ENCODE data around the gene SECISBP2.
"Not testable (repeated sequence)": the region's sequence is repeated elsewhere in the genome, so short reads cannot be mapped to it uniquely, and the experiment has no call there.

SECISBP2 gene

GRCh38 chr9:89342948-89343347, 24.6 kb downstream of the SECISBP2 start:
- TF ChIP-seq ZNF274 (IDR thresholded peaks at IDR 0.05; ENCODE audit: low read depth, low read length) (no peak), YY1 (IDR thresholded peaks at IDR 0.05; ENCODE audit: insufficient read depth, insufficient read length) (no peak), SUZ12 (IDR thresholded peaks at IDR 0.05; ENCODE audit: extremely low read depth, insufficient read depth, insufficient read length) (no peak)
- Histone ChIP-seq H3K9ac (ENCODE audit: insufficient read length, low read depth) (no peak overlapping the region), H3K9me3 (ENCODE audit: insufficient read depth, low read length) (no peaks in the 10 kb centered on the region), H3K27me3 (ENCODE audit: insufficient read depth, insufficient read length) (no peaks in the 10 kb centered on the region), H3K4me1 (ENCODE audit: insufficient read depth, insufficient read length) (no peaks in the 10 kb centered on the region), H3K4me3 (ENCODE audit: insufficient read length, low read depth) (no peak overlapping the region), H3K36me3 (ENCODE audit: insufficient read depth, insufficient read length, low read length) (peaks cover 91% of the 10 kb centered on the region)
- DNase-seq (ENCODE audit: low read depth, low spot score), result no peak

GRCh38 chr9:89343812-89344211, 25.5 kb downstream of the SECISBP2 start:
- H3K36me3 ChIP-seq (ENCODE audit: insufficient read depth, insufficient read length, low read length), result peaks cover 91% of the 10 kb centered on the region
- not testable (repeated sequence) for H3K9me3 ChIP-seq (ENCODE audit: insufficient read depth, low read length); H3K4me3 ChIP-seq (ENCODE audit: insufficient read length, low read depth); DNase-seq (ENCODE audit: low read depth, low spot score); H3K27me3 ChIP-seq (ENCODE audit: insufficient read depth, insufficient read length); H3K4me1 ChIP-seq (ENCODE audit: insufficient read depth, insufficient read length); H3K9ac ChIP-seq (ENCODE audit: insufficient read length, low read depth)

GRCh38 chr9:89345476-89345875, 27.2 kb downstream of the SECISBP2 start:
- H3K36me3 ChIP-seq (ENCODE audit: insufficient read depth, insufficient read length, low read length), result peaks cover 96% of the 10 kb centered on the region
- H3K27me3 ChIP-seq (ENCODE audit: insufficient read depth, insufficient read length), result no peaks in the 10 kb centered on the region
- no peaks in the 10 kb centered on the region for H3K4me1 ChIP-seq (ENCODE audit: insufficient read depth, insufficient read length)
- TF ChIP-seq ZNF274 (IDR thresholded peaks at IDR 0.05; ENCODE audit: low read depth, low read length) (no peak), SUZ12 (IDR thresholded peaks at IDR 0.05; ENCODE audit: extremely low read depth, insufficient read depth, insufficient read length) (no peak), YY1 (IDR thresholded peaks at IDR 0.05; ENCODE audit: insufficient read depth, insufficient read length) (no peak)
- no peaks in the 10 kb centered on the region for H3K9me3 ChIP-seq (ENCODE audit: insufficient read depth, low read length)
- no peak overlapping the region for H3K4me3 ChIP-seq (ENCODE audit: insufficient read length, low read depth)
- no peak overlapping the region for H3K9ac ChIP-seq (ENCODE audit: insufficient read length, low read depth)
- no peak for DNase-seq (ENCODE audit: low read depth, low spot score)

- DNase-seq (ENCODE audit: low read depth, low spot score), result no peak
- Histone ChIP-seq H3K4me3 (ENCODE audit: insufficient read length, low read depth) (no peak overlapping the region), H3K9ac (ENCODE audit: insufficient read length, low read depth) (no peak overlapping the region), H3K4me1 (ENCODE audit: insufficient read depth, insufficient read length) (no peaks in the 10 kb centered on the region), H3K36me3 (ENCODE audit: insufficient read depth, insufficient read length, low read length) (peaks cover 96% of the 10 kb centered on the region), H3K9me3 (ENCODE audit: insufficient read depth, low read length) (no peaks in the 10 kb centered on the region), H3K27me3 (ENCODE audit: insufficient read depth, insufficient read length) (no peaks in the 10 kb centered on the region)
- TF ChIP-seq YY1 (IDR thresholded peaks at IDR 0.05; ENCODE audit: insufficient read depth, insufficient read length), result no peak
- TF ChIP-seq SUZ12 (IDR thresholded peaks at IDR 0.05; ENCODE audit: extremely low read depth, insufficient read depth, insufficient read length), result no peak
- no peak for TF ChIP-seq ZNF274 (IDR thresholded peaks at IDR 0.05; ENCODE audit: low read depth, low read length)
Measured at GRCh38 chr9:89346696-89347095, 28.4 kb downstream of the SECISBP2 start.

GRCh38 chr9:89347651-89348050, 29.4 kb downstream of the SECISBP2 start:
- no peak overlapping the region for H3K4me3 ChIP-seq (ENCODE audit: insufficient read length, low read depth)
- no peak for TF ChIP-seq YY1 (IDR thresholded peaks at IDR 0.05; ENCODE audit: insufficient read depth, insufficient read length)
- no peak for TF ChIP-seq SUZ12 (IDR thresholded peaks at IDR 0.05; ENCODE audit: extremely low read depth, insufficient read depth, insufficient read length)
- no peak for TF ChIP-seq ZNF274 (IDR thresholded peaks at IDR 0.05; ENCODE audit: low read depth, low read length)
- H3K27me3 ChIP-seq (ENCODE audit: insufficient read depth, insufficient read length), result no peaks in the 10 kb centered on the region
- H3K36me3 ChIP-seq (ENCODE audit: insufficient read depth, insufficient read length, low read length), result peaks cover 96% of the 10 kb centered on the region
- no peaks in the 10 kb centered on the region for H3K4me1 ChIP-seq (ENCODE audit: insufficient read depth, insufficient read length)
- H3K9me3 ChIP-seq (ENCODE audit: insufficient read depth, low read length), result no peaks in the 10 kb centered on the region
- DNase-seq (ENCODE audit: low read depth, low spot score), result no peak
- no peak overlapping the region for H3K9ac ChIP-seq (ENCODE audit: insufficient read length, low read depth)

- H3K4me3 ChIP-seq (ENCODE audit: insufficient read length, low read depth), result no peak overlapping the region
- H3K4me1 ChIP-seq (ENCODE audit: insufficient read depth, insufficient read length), result no peaks in the 10 kb centered on the region
- no peak for TF ChIP-seq SUZ12 (IDR thresholded peaks at IDR 0.05; ENCODE audit: extremely low read depth, insufficient read depth, insufficient read length)
- no peak for TF ChIP-seq YY1 (IDR thresholded peaks at IDR 0.05; ENCODE audit: insufficient read depth, insufficient read length)
- no peak for TF ChIP-seq ZNF274 (IDR thresholded peaks at IDR 0.05; ENCODE audit: low read depth, low read length)
- H3K9ac ChIP-seq (ENCODE audit: insufficient read length, low read depth), result no peak overlapping the region
- H3K9me3 ChIP-seq (ENCODE audit: insufficient read depth, low read length), result no peaks in the 10 kb centered on the region
- no peak for DNase-seq (ENCODE audit: low read depth, low spot score)
- H3K36me3 ChIP-seq (ENCODE audit: insufficient read depth, insufficient read length, low read length), result peaks cover 98% of the 10 kb centered on the region
- H3K27me3 ChIP-seq (ENCODE audit: insufficient read depth, insufficient read length), result no peaks in the 10 kb centered on the region
Measured at GRCh38 chr9:89349607-89350006, 31.3 kb downstream of the SECISBP2 start.

GRCh38 chr9:89350988-89351557, 32.8 kb downstream of the SECISBP2 start:
- DNase-seq (ENCODE audit: low read depth, low spot score), result no peak
- peaks cover 96% of the 10 kb centered on the region for H3K36me3 ChIP-seq (ENCODE audit: insufficient read depth, insufficient read length, low read length)
- no peak for TF ChIP-seq YY1 (IDR thresholded peaks at IDR 0.05; ENCODE audit: insufficient read depth, insufficient read length)
- no peak for TF ChIP-seq SUZ12 (IDR thresholded peaks at IDR 0.05; ENCODE audit: extremely low read depth, insufficient read depth, insufficient read length)
- no peak for TF ChIP-seq ZNF274 (IDR thresholded peaks at IDR 0.05; ENCODE audit: low read depth, low read length)
- no peaks in the 10 kb centered on the region for H3K4me1 ChIP-seq (ENCODE audit: insufficient read depth, insufficient read length)
- no peaks in the 10 kb centered on the region for H3K9me3 ChIP-seq (ENCODE audit: insufficient read depth, low read length)
- H3K9ac ChIP-seq (ENCODE audit: insufficient read length, low read depth), result no peak overlapping the region
- no peak overlapping the region for H3K4me3 ChIP-seq (ENCODE audit: insufficient read length, low read depth)
- H3K27me3 ChIP-seq (ENCODE audit: insufficient read depth, insufficient read length), result no peaks in the 10 kb centered on the region

All from NT2/D1 (cell line).